SK-N-MC (cell line): ENCODE data around the gene SRRM3.

Experiments
- EZH2 ChIP-seq: fragments of 200-600 bp; sonication (generic); IDR thresholded peaks from one replicate; pipeline ENCODE4 v1.6.1; 2017; ENCODE audit warnings: antibody characterized with exemption
- FOXP2 ChIP-seq: optimal IDR thresholded peaks from 2 replicates; pipeline ENCODE3; 2011; ENCODE audit warnings: mild to moderate bottlenecking, moderate library complexity; ENCODE audit not compliant: insufficient read depth; ENCODE audit errors: extremely low read length, control extremely low read depth
- POLR2AphosphoS5 ChIP-seq: IDR thresholded peaks from 2 replicates; pipeline ENCODE4 v1.6.1; 2012; ENCODE audit warnings: mild to moderate bottlenecking, low read depth, low read length, borderline replicate concordance

- TF ChIP-seq EZH2 (no peak), POLR2AphosphoS5 (no peak), FOXP2 (no peak)
Observed at GRCh38 chr7:76336094-76336493, 134.4 kb downstream of the SRRM3 start.
